ENCODE data around the gene SLC2A10. TPM values are rescaled to one million over a fixed set of nuclear protein-coding genes. Genes with fewer than 3 reads are reported as not detected.

Gene SLC2A10
- total RNA-seq, 1 donor from 2014 or later = 12.7 TPM

DNA sequence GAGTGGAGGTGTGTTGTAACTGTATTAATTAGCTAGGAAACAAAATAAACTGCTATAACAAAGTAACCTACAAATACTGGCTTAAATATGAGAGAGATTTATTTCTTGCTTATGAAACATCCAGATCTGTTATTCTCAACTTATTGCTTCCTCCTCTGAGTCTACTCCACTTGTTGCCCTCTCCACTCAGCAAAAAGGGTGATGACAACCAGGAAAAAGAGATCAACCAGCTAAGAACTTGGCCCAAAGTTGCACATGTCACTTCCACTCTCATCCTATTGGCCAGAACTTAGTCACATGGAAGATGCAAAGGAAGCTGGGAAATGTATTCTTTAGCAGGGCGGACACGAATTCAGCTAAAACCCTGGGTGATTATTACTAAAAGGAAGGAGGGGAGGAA is 15.0 kb upstream of the SLC2A10 start:
- DNase-seq (ENCODE audit: low read depth) (no peak), FAIRE-seq (no peak)
- no peaks in the 10 kb centered on the region for H3K79me2 ChIP-seq (ENCODE audit: insufficient read depth, low read length)
- Mint-ChIP-seq H3K36me3 (ENCODE audit: low read depth, unreplicated experiment) (peaks cover 6% of the 10 kb centered on the region), H3K27me3 (ENCODE audit: low read depth, unreplicated experiment) (no peaks in the 10 kb centered on the region), H3K27ac (ENCODE audit: unreplicated experiment) (no peak overlapping the region), H3K4me3 (ENCODE audit: unreplicated experiment) (no peak overlapping the region), H3K9me3 (ENCODE audit: unreplicated experiment) (peaks cover 2% of the 10 kb centered on the region), H3K4me1 (ENCODE audit: low read depth, unreplicated experiment) (peaks cover 16% of the 10 kb centered on the region)
- no peaks in the 10 kb centered on the region for H4K20me1 ChIP-seq (ENCODE audit: insufficient read depth, low read length)
- no peak overlapping the region for H3K9ac ChIP-seq (ENCODE audit: low read length)
- H2AFZ ChIP-seq (ENCODE audit: low read depth, low read length) = no peak overlapping the region
- peaks cover 5% of the 10 kb centered on the region for H3K4me1 ChIP-seq (ENCODE audit: insufficient read depth, low read length)
- H3K4me3 ChIP-seq (ENCODE audit: insufficient read depth, low read depth, low read length) = no peak overlapping the region
- TF ChIP-seq, protein P1, sequence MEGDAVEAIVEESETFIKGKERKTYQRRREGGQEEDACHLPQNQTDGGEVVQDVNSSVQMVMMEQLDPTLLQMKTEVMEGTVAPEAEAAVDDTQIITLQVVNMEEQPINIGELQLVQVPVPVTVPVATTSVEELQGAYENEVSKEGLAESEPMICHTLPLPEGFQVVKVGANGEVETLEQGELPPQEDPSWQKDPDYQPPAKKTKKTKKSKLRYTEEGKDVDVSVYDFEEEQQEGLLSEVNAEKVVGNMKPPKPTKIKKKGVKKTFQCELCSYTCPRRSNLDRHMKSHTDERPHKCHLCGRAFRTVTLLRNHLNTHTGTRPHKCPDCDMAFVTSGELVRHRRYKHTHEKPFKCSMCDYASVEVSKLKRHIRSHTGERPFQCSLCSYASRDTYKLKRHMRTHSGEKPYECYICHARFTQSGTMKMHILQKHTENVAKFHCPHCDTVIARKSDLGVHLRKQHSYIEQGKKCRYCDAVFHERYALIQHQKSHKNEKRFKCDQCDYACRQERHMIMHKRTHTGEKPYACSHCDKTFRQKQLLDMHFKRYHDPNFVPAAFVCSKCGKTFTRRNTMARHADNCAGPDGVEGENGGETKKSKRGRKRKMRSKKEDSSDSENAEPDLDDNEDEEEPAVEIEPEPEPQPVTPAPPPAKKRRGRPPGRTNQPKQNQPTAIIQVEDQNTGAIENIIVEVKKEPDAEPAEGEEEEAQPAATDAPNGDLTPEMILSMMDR (IDR thresholded peaks at IDR 0.05; ENCODE audit: insufficient read depth, low read depth, low read length) = no peak
- no peak for TF ChIP-seq EZH2 (IDR thresholded peaks at IDR 0.05; ENCODE audit: insufficient read depth, low read length)
- H3K9me3 ChIP-seq (ENCODE audit: insufficient read depth, low read depth, low read length) = no peaks in the 10 kb centered on the region
- H3K36me3 ChIP-seq (ENCODE audit: insufficient read depth, low read length) = no peaks in the 10 kb centered on the region
- no peak overlapping the region for H3K4me2 ChIP-seq (ENCODE audit: low read length)
- no peak overlapping the region for H3K27ac ChIP-seq (ENCODE audit: low read depth, low read length)
- no peaks in the 10 kb centered on the region for H3K27me3 ChIP-seq (ENCODE audit: insufficient read depth, low read length)

DNA sequence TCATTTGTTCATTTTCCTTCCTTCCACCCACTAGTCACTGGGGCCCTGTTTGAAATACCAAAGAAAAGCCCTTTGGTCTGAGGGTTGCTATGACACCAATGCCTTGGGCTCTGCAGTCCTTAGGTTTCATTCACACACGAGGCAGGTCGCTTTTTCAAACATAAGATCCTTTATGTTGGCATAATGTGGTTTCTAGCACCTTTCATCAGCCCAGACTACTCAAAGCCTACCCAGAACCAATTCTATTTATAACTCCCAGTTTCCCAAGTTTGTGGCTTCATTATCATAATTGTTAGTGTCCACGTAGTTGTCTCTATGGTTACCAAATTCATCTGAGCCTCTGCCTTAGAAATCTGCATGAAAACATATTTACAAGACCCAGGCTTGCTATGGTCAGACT is 13.6 kb upstream of the SLC2A10 start:
- Histone ChIP-seq H3K4me1 (ENCODE audit: insufficient read depth, low read length) (no peaks in the 10 kb centered on the region), H3K36me3 (ENCODE audit: insufficient read depth, low read length) (no peaks in the 10 kb centered on the region), H3K4me3 (ENCODE audit: insufficient read depth, low read depth, low read length) (no peak overlapping the region), H3K79me2 (ENCODE audit: insufficient read depth, low read length) (no peaks in the 10 kb centered on the region), H3K9me3 (ENCODE audit: insufficient read depth, low read depth, low read length) (no peaks in the 10 kb centered on the region), H3K27me3 (ENCODE audit: insufficient read depth, low read length) (peaks cover 2% of the 10 kb centered on the region), H3K9ac (ENCODE audit: low read length) (no peak overlapping the region), H3K27ac (ENCODE audit: low read depth, low read length) (no peak overlapping the region), H4K20me1 (ENCODE audit: insufficient read depth, low read length) (no peaks in the 10 kb centered on the region), H3K4me2 (ENCODE audit: low read length) (peak overlapping the region; percentile 2), H2AFZ (ENCODE audit: low read depth, low read length) (no peak overlapping the region)
- peaks cover 6% of the 10 kb centered on the region for H3K36me3 Mint-ChIP-seq (ENCODE audit: low read depth, unreplicated experiment)
- peak; percentile 65 for DNase-seq (ENCODE audit: low read depth)
- H3K9me3 Mint-ChIP-seq (ENCODE audit: unreplicated experiment) = peaks cover 7% of the 10 kb centered on the region
- H3K27me3 Mint-ChIP-seq (ENCODE audit: low read depth, unreplicated experiment) = peaks cover 2% of the 10 kb centered on the region
- H3K4me3 Mint-ChIP-seq (ENCODE audit: unreplicated experiment) = no peak overlapping the region
- TF ChIP-seq, protein P1 (IDR thresholded peaks at IDR 0.05; ENCODE audit: insufficient read depth, low read depth, low read length) = no peak
- TF ChIP-seq EZH2 (IDR thresholded peaks at IDR 0.05; ENCODE audit: insufficient read depth, low read length) = no peak
- no peak for FAIRE-seq
- peak overlapping the region; percentile 59 for H3K27ac Mint-ChIP-seq (ENCODE audit: unreplicated experiment)
- H3K4me1 Mint-ChIP-seq (ENCODE audit: low read depth, unreplicated experiment) = peaks cover 14% of the 10 kb centered on the region

DNA sequence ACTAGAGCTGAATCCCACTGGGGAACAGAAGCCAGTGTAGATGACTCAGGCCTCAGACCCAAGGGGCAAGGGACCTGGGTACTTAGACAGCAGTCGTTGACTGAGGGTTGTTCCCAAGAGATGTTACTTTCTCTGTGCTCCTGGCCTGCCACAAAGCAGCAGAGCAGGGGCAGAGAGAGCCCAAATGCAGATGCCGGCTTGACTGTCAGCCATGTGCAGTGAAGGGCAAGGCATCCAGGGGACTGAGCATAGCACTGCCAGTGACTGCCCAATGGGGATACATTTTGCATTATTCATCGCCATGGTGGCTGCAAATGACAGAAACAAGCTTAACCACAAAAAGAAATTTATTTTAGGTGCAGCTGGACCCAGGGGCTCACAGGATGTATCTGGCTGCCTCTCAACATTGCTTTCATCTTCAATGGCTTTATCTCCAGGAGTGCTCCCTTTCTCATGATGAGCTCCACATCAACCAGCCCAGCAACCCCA is 12.6 kb upstream of the SLC2A10 start:
- Histone ChIP-seq H3K4me1 (ENCODE audit: insufficient read depth, low read length) (no peaks in the 10 kb centered on the region), H3K27me3 (ENCODE audit: insufficient read depth, low read length) (peaks cover 2% of the 10 kb centered on the region), H3K79me2 (ENCODE audit: insufficient read depth, low read length) (no peaks in the 10 kb centered on the region), H3K4me3 (ENCODE audit: insufficient read depth, low read depth, low read length) (no peak overlapping the region), H3K9ac (ENCODE audit: low read length) (no peak overlapping the region), H4K20me1 (ENCODE audit: insufficient read depth, low read length) (no peaks in the 10 kb centered on the region), H3K9me3 (ENCODE audit: insufficient read depth, low read depth, low read length) (no peaks in the 10 kb centered on the region), H3K4me2 (ENCODE audit: low read length) (no peak overlapping the region), H3K27ac (ENCODE audit: low read depth, low read length) (no peak overlapping the region), H2AFZ (ENCODE audit: low read depth, low read length) (no peak overlapping the region), H3K36me3 (ENCODE audit: insufficient read depth, low read length) (no peaks in the 10 kb centered on the region)
- TF ChIP-seq, protein P1 (IDR thresholded peaks at IDR 0.05; ENCODE audit: insufficient read depth, low read depth, low read length) = no peak
- TF ChIP-seq EZH2 (IDR thresholded peaks at IDR 0.05; ENCODE audit: insufficient read depth, low read length) = no peak
- H3K27me3 Mint-ChIP-seq (ENCODE audit: low read depth, unreplicated experiment) = peaks cover 2% of the 10 kb centered on the region
- no peak overlapping the region for H3K4me3 Mint-ChIP-seq (ENCODE audit: unreplicated experiment)
- DNase-seq (ENCODE audit: low read depth) (no peak), FAIRE-seq (no peak)
- H3K4me1 Mint-ChIP-seq (ENCODE audit: low read depth, unreplicated experiment) = peaks cover 14% of the 10 kb centered on the region
- H3K9me3 Mint-ChIP-seq (ENCODE audit: unreplicated experiment) = peaks cover 7% of the 10 kb centered on the region
- H3K27ac Mint-ChIP-seq (ENCODE audit: unreplicated experiment) = no peak overlapping the region
- peaks cover 6% of the 10 kb centered on the region for H3K36me3 Mint-ChIP-seq (ENCODE audit: low read depth, unreplicated experiment)
